Measurements from ENCODE around the gene ZNF236. TPM values are rescaled to one million over a fixed set of nuclear protein-coding genes. Genes with fewer than 3 reads are reported as not detected.

Gene ZNF236
- polyA plus RNA-seq, 2 of the 4 experiments (the other 2 are of a cell fraction) = 2.6 to 7.8 TPM

- WGBS (ENCODE audit: missing lambda C conversion rate) = 91% methylated on average over 6 of the region's 6 CpGs
- H3K4me1 ChIP-seq = no peaks in the 10 kb centered on the region
- DNase-seq (ENCODE audit: low read depth in 1 of 2, low spot score in 1 of 2) = no peak
- POLR2A ChIA-PET = no interaction called here
- no peak for TF ChIP-seq KDM5A (IDR thresholded peaks at IDR 0.05)
- TF ChIP-seq HES2 (IDR thresholded peaks at IDR 0.05) = no peak
- no peak for TF ChIP-seq E2F6 (IDR thresholded peaks at IDR 0.05; ENCODE audit: borderline replicate concordance, low read depth)
- TF ChIP-seq MYC (IDR thresholded peaks at IDR 0.05; ENCODE audit: borderline replicate concordance, low read length) = no peak
- no peak for TF ChIP-seq JUN (IDR thresholded peaks at IDR 0.05)
- TF ChIP-seq CBX2 (IDR thresholded peaks at IDR 0.05; ENCODE audit: borderline replicate concordance, low read depth) = no peak
- no peak for TF ChIP-seq FOSB (CRISPR knock-in tag; IDR thresholded peaks at IDR 0.05)
- TF ChIP-seq CHD2 (IDR thresholded peaks at IDR 0.05; ENCODE audit: low read length, partially characterized antibody) = no peak
- no peak for TF ChIP-seq EP300 (IDR thresholded peaks at IDR 0.05)
- H3K4me2 ChIP-seq = no peak overlapping the region
- no peak overlapping the region for H3K4me3 ChIP-seq
- CTCF ChIA-PET = interaction anchor here (1.3 kb wide), 1 partner anchor 7 kb away, joined by 4 read pairs; no protein-coding TSS in a partner anchor
- H3K9me3 ChIP-seq = no peaks in the 10 kb centered on the region
- no peak for ATAC-seq
- no peak for FAIRE-seq
- H3K27ac ChIP-seq = no peak overlapping the region
Measured at GRCh38 chr18:76931171-76931570, 108.8 kb downstream of the ZNF236 start.

- Histone ChIP-seq H3K27ac (no peak overlapping the region), H3K4me2 (no peak overlapping the region), H3K9me3 (no peaks in the 10 kb centered on the region), H3K4me3 (no peak overlapping the region), H3K4me1 (no peaks in the 10 kb centered on the region)
- CTCF ChIA-PET = interaction anchor here (1.3 kb wide), 1 partner anchor 9 kb away, joined by 4 read pairs; no protein-coding TSS in a partner anchor
- TF ChIP-seq ZC3H11A (IDR thresholded peaks at IDR 0.05) = no peak
- TF ChIP-seq ZNF302 (CRISPR knock-in tag; IDR thresholded peaks at IDR 0.05) = no peak
- no peak for TF ChIP-seq E2F6 (IDR thresholded peaks at IDR 0.05; ENCODE audit: borderline replicate concordance, low read depth)
- TF ChIP-seq CHD4 (IDR thresholded peaks at IDR 0.05; ENCODE audit: borderline replicate concordance) = no peak
- no peak for TF ChIP-seq HES2 (IDR thresholded peaks at IDR 0.05)
- TF ChIP-seq POLR2AphosphoS2 (conservative IDR thresholded peaks at IDR 0.05; ENCODE audit: low read length) = no peak
- no peak for TF ChIP-seq MAX (IDR thresholded peaks at IDR 0.05)
- TF ChIP-seq BHLHE40 (IDR thresholded peaks at IDR 0.05; ENCODE audit: low read depth, low read length) = no peak
- no peak for TF ChIP-seq NFE2L2 (conservative IDR thresholded peaks at IDR 0.05; ENCODE audit: low read length)
- TF ChIP-seq REST (IDR thresholded peaks at IDR 0.05) = no peak
- no peak for TF ChIP-seq FOSL2 (IDR thresholded peaks at IDR 0.05)
- no peak for TF ChIP-seq FOSL2 (CRISPR knock-in tag; IDR thresholded peaks at IDR 0.05)
- TF ChIP-seq ELK1 (IDR thresholded peaks at IDR 0.05; ENCODE audit: low read depth, low read length) = no peak
- no peak for TF ChIP-seq NPAS2 (CRISPR knock-in tag; IDR thresholded peaks at IDR 0.05; ENCODE audit: borderline replicate concordance)
- TF ChIP-seq RCOR1 (IDR thresholded peaks at IDR 0.05; ENCODE audit: low read depth, low read length) = no peak
- TF ChIP-seq ZFP36 (IDR thresholded peaks at IDR 0.05; ENCODE audit: borderline replicate concordance, partially characterized antibody) = no peak
- TF ChIP-seq MAFK (IDR thresholded peaks at IDR 0.05; ENCODE audit: partially characterized antibody) = no peak
- no peak for TF ChIP-seq HDAC2 (IDR thresholded peaks at IDR 0.05)
- POLR2A ChIA-PET = no interaction called here
- 81% methylated on average over 7 of the region's 11 CpGs for WGBS (ENCODE audit: missing lambda C conversion rate)
- FAIRE-seq (no peak), ATAC-seq (no peak), DNase-seq (ENCODE audit: low read depth in 1 of 2, low spot score in 1 of 2) (no peak)
Measured at GRCh38 chr18:76932026-76932819, 109.9 kb downstream of the ZNF236 start.

Measured in A549 (cell line).